H1 (cell line): Measurements from ENCODE around the gene OR5AS1. TPM values are rescaled to one million over a fixed set of nuclear protein-coding genes. Genes with fewer than 3 reads are reported as not detected.

Experiments
- CTCF ChIA-PET: fragments of 300-600 bp; sonication (Branson Sonifier 250); formaldehyde crosslinking; loops from one replicate; lab custom pipeline; 2021; ENCODE audit not compliant: partially characterized antibody; lab: Charles Lee
- POLR2A ChIA-PET: fragments of 300-600 bp; sonication (Branson Sonifier 250); formaldehyde crosslinking; loops from one replicate; lab custom pipeline; 2021; ENCODE audit warnings: inconsistent platforms; ENCODE audit not compliant: partially characterized antibody; lab: Charles Lee
- DNase-seq, 2 experiments: peaks; one replicate each; pipeline versions ENCODE4 v3.0.0 to v3.0.0-alpha.2; 2010 to 2022; ENCODE audit warnings: low spot score in 2 of 2, low read depth in 1 of 2, mixed read lengths in 1 of 2
- FAIRE-seq: peaks from 2 replicates; lab custom pipeline; 2011; peaks lifted over from hg19 to GRCh38; lab: Jason Lieb, UNC
- H2AFZ ChIP-seq: 2 replicates; pipeline ENCODE4 v1.8.1; 2012; ENCODE audit warnings: low read length, inconsistent platforms
- H2AK5ac ChIP-seq: 2 replicates; pipeline ENCODE4 v1.6.1; 2013; ENCODE audit warnings: low read depth, low read length
- H2BK120ac ChIP-seq: replicated peaks from 2 replicates; pipeline ENCODE3; 2013; ENCODE audit warnings: low read depth, low read length, inconsistent platforms
- H2BK12ac ChIP-seq: 2 replicates; pipeline ENCODE4 v1.6.1; 2013; ENCODE audit warnings: low read depth, low read length
- H2BK15ac ChIP-seq: 2 replicates; pipeline ENCODE4 v1.6.1; 2013; ENCODE audit warnings: low read length
- H2BK20ac ChIP-seq: 2 replicates; pipeline ENCODE4 v1.6.1; 2013; ENCODE audit warnings: low read length
- H2BK5ac ChIP-seq: 2 replicates; pipeline ENCODE4 v1.6.1; 2013; ENCODE audit warnings: low read depth, low read length
- H3K14ac ChIP-seq: 2 replicates; pipeline ENCODE4 v1.6.1; 2013; ENCODE audit warnings: inconsistent platforms; ENCODE audit not compliant: insufficient read length
- H3K18ac ChIP-seq: 2 replicates; pipeline ENCODE4 v1.6.1; 2013; ENCODE audit warnings: low read length; ENCODE audit errors: extremely low read depth
- H3K23ac ChIP-seq: 2 replicates; pipeline ENCODE4 v1.6.1; 2013; ENCODE audit warnings: inconsistent platforms; ENCODE audit not compliant: insufficient read length
- H3K23me2 ChIP-seq: 2 replicates; pipeline ENCODE4 v1.6.1; 2013; ENCODE audit warnings: low read depth, low read length
- H3K27ac ChIP-seq: 2 replicates; pipeline ENCODE4 v1.6.1; 2011; ENCODE audit warnings: low read depth, low read length, inconsistent platforms
- H3K27me3 ChIP-seq, 4 experiments: replicated peaks in 1 of 4; 1 replicate in 1 of 4; 2 replicates in 3 of 4; pipeline versions ENCODE4 v1.6.1 to v1.8.1; 2011 to 2013; ENCODE audit warnings: low read length in 3 of 4, mild to moderate bottlenecking in 3 of 4, inconsistent platforms in 2 of 4, mixed read lengths in 2 of 4, moderate library complexity in 1 of 4; ENCODE audit not compliant: control insufficient read depth in 3 of 4, insufficient read depth in 3 of 4; ENCODE audit errors: extremely low read depth in 1 of 4
- H3K36me3 ChIP-seq, 4 experiments: 2 replicates each; pipeline versions ENCODE4 v1.6.1 to v1.8.1; 2011 to 2013; ENCODE audit warnings: mild to moderate bottlenecking in 4 of 4, low read length in 3 of 4, moderate library complexity in 2 of 4, control low read depth in 1 of 4, inconsistent platforms in 1 of 4; ENCODE audit not compliant: insufficient read depth in 4 of 4, control insufficient read depth in 2 of 4
- H3K4ac ChIP-seq: replicated peaks from 2 replicates; pipeline ENCODE3; 2013; ENCODE audit warnings: low read length, low read depth, mixed read lengths, inconsistent platforms; ENCODE audit not compliant: insufficient read length
- H3K4me1 ChIP-seq, 4 experiments: replicated peaks in 1 of 4; 1 replicate in 1 of 4; 2 replicates in 3 of 4; pipeline versions ENCODE4 v1.6.1 to v1.8.1; 2011 to 2013; ENCODE audit warnings: low read length in 3 of 4, inconsistent platforms in 2 of 4, mixed read lengths in 1 of 4; ENCODE audit not compliant: insufficient read depth in 4 of 4, control insufficient read depth in 3 of 4
- H3K4me2 ChIP-seq, 2 experiments: 2 replicates each; pipeline versions ENCODE4 v1.6.1 to v1.8.1; 2011 to 2013; ENCODE audit warnings: low read depth in 2 of 2, low read length in 2 of 2, control low read depth in 1 of 2, inconsistent platforms in 1 of 2, mild to moderate bottlenecking in 1 of 2; ENCODE audit not compliant: insufficient read depth in 1 of 2
- H3K4me3 ChIP-seq, 4 experiments: fragments of 200-600, 300-600 bp in 1 of 4; sonication (generic), shearing (Covaris generic), sonication (Bioruptor Twin) in 1 of 4; 2 replicates each; pipeline versions ENCODE4 v1.5.1 to v1.8.1; 2011 to 2016; ENCODE audit warnings: low read length in 4 of 4, low read depth in 3 of 4, control low read depth in 2 of 4, inconsistent platforms in 2 of 4, mild to moderate bottlenecking in 2 of 4, mixed read lengths in 1 of 4, moderate library complexity in 1 of 4; ENCODE audit not compliant: insufficient read depth in 2 of 4; ENCODE audit errors: extremely low read depth in 1 of 4
- H3K56ac ChIP-seq: replicated peaks from 2 replicates; pipeline ENCODE3; 2013; ENCODE audit warnings: low read depth, mild to moderate bottlenecking, mixed read lengths, low read length, inconsistent platforms; ENCODE audit not compliant: insufficient read length
- H3K79me1 ChIP-seq: 2 replicates; pipeline ENCODE4 v1.6.1; 2013; ENCODE audit warnings: low read depth, low read length, control low read depth
- H3K79me2 ChIP-seq, 2 experiments: 2 replicates each; pipeline versions ENCODE4 v1.6.1 to v1.8.1; 2012 to 2013; ENCODE audit warnings: low read length in 2 of 2, mild to moderate bottlenecking in 2 of 2, inconsistent platforms in 1 of 2; ENCODE audit not compliant: insufficient read depth in 2 of 2, control insufficient read depth in 1 of 2
- H3K9ac ChIP-seq, 4 experiments: replicated peaks in 1 of 4; 1 replicate in 1 of 4; 2 replicates in 3 of 4; pipeline versions ENCODE4 v1.6.1 to v1.8.1; 2011 to 2013; ENCODE audit warnings: low read depth in 3 of 4, low read length in 3 of 4, control low read depth in 2 of 4, mild to moderate bottlenecking in 2 of 4, moderate library complexity in 2 of 4, inconsistent platforms in 1 of 4; ENCODE audit errors: extremely low read depth in 1 of 4
- H3K9me3 ChIP-seq, 2 experiments: 2 replicates each; pipeline versions ENCODE4 v1.6.1 to v1.8.1; 2012 to 2013; ENCODE audit warnings: mild to moderate bottlenecking in 2 of 2, moderate library complexity in 2 of 2, control low read depth in 1 of 2, inconsistent platforms in 1 of 2, low read depth in 1 of 2, low read length in 1 of 2, mixed read lengths in 1 of 2; ENCODE audit not compliant: insufficient read depth in 2 of 2
- H4K20me1 ChIP-seq, 2 experiments: replicated peaks in 1 of 2; 2 replicates each; pipeline versions ENCODE3 to v1.8.1; 2011 to 2013; ENCODE audit warnings: inconsistent platforms in 2 of 2, low read length in 2 of 2, mild to moderate bottlenecking in 1 of 2; ENCODE audit not compliant: insufficient read depth in 2 of 2, control insufficient read depth in 1 of 2
- H4K5ac ChIP-seq: 2 replicates; pipeline ENCODE4 v1.6.1; 2013; ENCODE audit warnings: low read length, low read depth, mixed read lengths, inconsistent platforms; ENCODE audit not compliant: insufficient read length
- H4K8ac ChIP-seq: 2 replicates; pipeline ENCODE4 v1.8.0; 2013; ENCODE audit warnings: mild to moderate bottlenecking, moderate library complexity, low read length, inconsistent platforms; ENCODE audit not compliant: insufficient read depth; ENCODE audit errors: extremely low read depth
- H4K91ac ChIP-seq: replicated peaks from 2 replicates; pipeline ENCODE3; 2013; ENCODE audit warnings: low read length, mixed read lengths, inconsistent platforms; ENCODE audit not compliant: insufficient read length
- ATF2 ChIP-seq: IDR thresholded peaks from 2 replicates; pipeline ENCODE4 v1.6.1; 2012; ENCODE audit warnings: low read length, inconsistent platforms
- long read RNA-seq, 2 experiments: library from RNA in 1 of 2; library from capped mRNA in 1 of 2; stranded (forward); transcript quantifications; one replicate each; pipeline ENCODE4 v2.0.0, GENCODE V29; 2021; ENCODE audit warnings: inconsistent platforms in 1 of 2
- polyA minus RNA-seq, 3 experiments: library from RNA; depleted of rRNA, polyadenylated mRNA; stranded (reverse); fragments of >200 nt; gene quantifications; 1 replicate in 2 of 3; 2 replicates in 1 of 3; pipeline ENCODE4 v1.2.3, GENCODE V29; 2011
- polyA plus RNA-seq, 7 experiments: library from polyadenylated mRNA; depleted of rRNA in 3 of 7; stranded (reverse) in 5 of 7; unstranded in 2 of 7; fragments of >200 nt in 5 of 7; fragments of 200-250 nt in 2 of 7; gene quantifications; 1 replicate in 5 of 7; 2 replicates in 1 of 7; 4 replicates in 1 of 7; pipeline versions ENCODE4 v1.2.1 to v1.2.3, GENCODE V29; 2011 to 2013; ENCODE audit warnings: missing spikeins in 2 of 7, mixed read lengths in 2 of 7
- total RNA-seq: library from RNA; stranded (reverse); fragmentation: NEBNext Ultra II Directional; extraction: Animal tissue kit (Norgen Biotek cat#: 25700); gene quantifications from 2 replicates; pipeline ENCODE4 v1.2.1, GENCODE V29; 2021

The OR5AS1 gene
- total RNA-seq (not detected in 2 replicates), polyA plus RNA-seq (2011; rRNA removed) (not detected in 2 replicates), polyA minus RNA-seq (2011; rRNA and poly(A)+ RNA removed) (not detected in 2 replicates)
- polyA plus RNA-seq (2011; cell fraction: cytosol; rRNA removed) = not detected
- polyA plus RNA-seq (2011; cell fraction: nucleus; rRNA removed) = not detected
- polyA plus RNA-seq (2012, experiment 1 of 2) = not detected in 4 replicates
- not detected for polyA plus RNA-seq (2012, experiment 2 of 2)
- not detected for polyA plus RNA-seq (2013, experiment 1 of 2)
- polyA plus RNA-seq (2013, experiment 2 of 2) = not detected
- not detected for polyA minus RNA-seq (2011; cell fraction: cytosol; rRNA and poly(A)+ RNA removed)
- not detected for polyA minus RNA-seq (2011; cell fraction: nucleus; rRNA and poly(A)+ RNA removed)
- long read RNA-seq, experiment 1 = 0 reads
- long read RNA-seq, experiment 2 = 0 reads

- no peaks in the 10 kb centered on the region for H3K4me1 ChIP-seq
- H2BK12ac ChIP-seq = no peak within 1 kb of the TSS
- CTCF ChIA-PET = no interaction called here
- no peak within 1 kb of the TSS for H3K23ac ChIP-seq
- no peak within 1 kb of the TSS for H3K9ac ChIP-seq
- FAIRE-seq = no peak
- no peak within 1 kb of the TSS for H3K18ac ChIP-seq
- no peak within 1 kb of the TSS for H3K4me2 ChIP-seq
- H3K27me3 ChIP-seq = no peaks in the 10 kb centered on the region
- H3K79me2 ChIP-seq = no peaks in the 10 kb centered on the region
- no peak within 1 kb of the TSS for H3K4me3 ChIP-seq
- H3K23me2 ChIP-seq = no peaks in the 10 kb centered on the region
- no peak within 1 kb of the TSS for H2BK5ac ChIP-seq
- no peak within 1 kb of the TSS for H2BK120ac ChIP-seq
- DNase-seq = no peak
- no peak within 1 kb of the TSS for H2AK5ac ChIP-seq
- no peak within 1 kb of the TSS for H2AFZ ChIP-seq
- no peaks in the 10 kb centered on the region for H3K9me3 ChIP-seq
- H4K8ac ChIP-seq = no peak within 1 kb of the TSS
- H2BK20ac ChIP-seq = no peak within 1 kb of the TSS
- no peak within 1 kb of the TSS for H4K91ac ChIP-seq
- H3K27ac ChIP-seq = no peak within 1 kb of the TSS
- no peak within 1 kb of the TSS for H4K5ac ChIP-seq
- no peaks in the 10 kb centered on the region for H4K20me1 ChIP-seq
- no peak within 1 kb of the TSS for H2BK15ac ChIP-seq
- H3K36me3 ChIP-seq = no peaks in the 10 kb centered on the region
- no peak within 1 kb of the TSS for H3K14ac ChIP-seq
- H3K4ac ChIP-seq = no peak within 1 kb of the TSS
- POLR2A ChIA-PET = no interaction called here
- no peaks in the 10 kb centered on the region for H3K79me1 ChIP-seq
- peak within 1 kb of the TSS; percentile 78 for H3K56ac ChIP-seq
- TF ChIP-seq ATF2 = no peak
These were observed at the start of gene OR5AS1 for GRCh38 chr11:56027354-56027753. Gene OR5AS1, plus strand, starts transcription at chr11:56027654. Its CDS starts 2,765 bp downstream, at chr11:56030419.
